Stimulated activated CD4-positive, alpha-beta T cell treated with anti-CD3 and anti-CD28 coated beads, Interleukin-12 subunit alpha, Interleukin-12 subunit beta, amount 100 ng/mL, for 48 hours (primary cell): ENCODE measurements around the gene AAK1.

Source experiments
- DNase-seq, 3 donors: peaks; one replicate each; pipeline ENCODE4 v3.0.0-alpha.2; 2020; ENCODE audit warnings: low read depth in 2 of 3, low spot score in 1 of 3

The AAK1 gene

GRCh38 chr2:69499242-69499641, 144.3 kb downstream of the AAK1 start:
- no peak for DNase-seq

GRCh38 chr2:69495861-69496260, 147.7 kb downstream of the AAK1 start:
- DNase-seq: no peak

- no peak for DNase-seq
Measured at GRCh38 chr2:69495008-69495407, 148.5 kb downstream of the AAK1 start.

GRCh38 chr2:69494126-69494525, 149.4 kb downstream of the AAK1 start:
- DNase-seq: no peak

GRCh38 chr2:69493268-69493667, 150.3 kb downstream of the AAK1 start:
- no peak for DNase-seq

- DNase-seq: no peak
Measured at GRCh38 chr2:69491864-69492263, 151.7 kb downstream of the AAK1 start.

GRCh38 chr2:69490486-69490885, 153.1 kb downstream of the AAK1 start:
- DNase-seq: peak; percentile 19 to 34 (median 21)

GRCh38 chr2:69489793-69490192, 153.7 kb downstream of the AAK1 start:
- DNase-seq: no peak

- no peak for DNase-seq
Measured at GRCh38 chr2:69483696-69484095, 159.8 kb downstream of the AAK1 start.

- DNase-seq: no peak
Measured at GRCh38 chr2:69483024-69483423, 160.5 kb downstream of the AAK1 start.

GRCh38 chr2:69482471-69482870, 161.1 kb downstream of the AAK1 start:
- no peak for DNase-seq

- no peak for DNase-seq
Measured at GRCh38 chr2:69481421-69481820, 162.1 kb downstream of the AAK1 start.

- DNase-seq: no peak
Measured at GRCh38 chr2:69477627-69478026, 165.9 kb downstream of the AAK1 start.

GRCh38 chr2:69474688-69475087, 168.9 kb downstream of the AAK1 start:
- no peak for DNase-seq

- DNase-seq: no peak
Measured at GRCh38 chr2:69471793-69472192, 171.7 kb downstream of the AAK1 start.

- no peak for DNase-seq
Measured at GRCh38 chr2:69470911-69471310, 172.6 kb downstream of the AAK1 start.

GRCh38 chr2:69469784-69470183, 173.8 kb downstream of the AAK1 start:
- no peak for DNase-seq

- no peak for DNase-seq
Measured at GRCh38 chr2:69469375-69469774, 174.2 kb downstream of the AAK1 start.

- no peak for DNase-seq
Measured at GRCh38 chr2:69466728-69467127, 176.8 kb downstream of the AAK1 start.

- no peak for DNase-seq
Measured at GRCh38 chr2:69465513-69466456, 177.8 kb downstream of the AAK1 start.

- no peak for DNase-seq
Measured at GRCh38 chr2:69464575-69464974, 179.0 kb downstream of the AAK1 start.

GRCh38 chr2:69462780-69463179, 180.8 kb downstream of the AAK1 start:
- no peak for DNase-seq

- no peak for DNase-seq
Measured at GRCh38 chr2:69461404-69461803, 182.1 kb downstream of the AAK1 start.
